H9 (cell line): ENCODE data around the gene TDRD7. TPM values are rescaled to one million over a fixed set of nuclear protein-coding genes. Genes with fewer than 3 reads are reported as not detected.

Source experiments
- DNase-seq: peaks from one replicate; pipeline ENCODE4 v3.0.0-alpha.2; 2017
- H2AFZ ChIP-seq: one replicate; pipeline ENCODE4 v1.6.1; 2013; ENCODE audit warnings: mild to moderate bottlenecking, low read length, control low read depth, moderate library complexity
- H2AK5ac ChIP-seq: 2 replicates; pipeline ENCODE4 v1.6.1; 2013; ENCODE audit warnings: low read length, control low read depth, mixed read lengths; ENCODE audit not compliant: insufficient read length
- H2BK120ac ChIP-seq: one replicate; pipeline ENCODE4 v1.6.1; 2013; ENCODE audit warnings: low read depth, mild to moderate bottlenecking, low read length, control low read depth, inconsistent platforms; ENCODE audit not compliant: poor library complexity, severe bottlenecking
- H2BK12ac ChIP-seq: 2 replicates; pipeline ENCODE4 v1.6.1; 2013; ENCODE audit warnings: low read length, control low read depth, mixed read lengths, low read depth; ENCODE audit not compliant: insufficient read length
- H2BK15ac ChIP-seq: 2 replicates; pipeline ENCODE4 v1.6.1; 2013; ENCODE audit warnings: low read depth, low read length, control low read depth
- H2BK20ac ChIP-seq: one replicate; pipeline ENCODE4 v1.6.1; 2013; ENCODE audit warnings: low read depth, mild to moderate bottlenecking, low read length, control low read depth, inconsistent platforms; ENCODE audit not compliant: poor library complexity, severe bottlenecking
- H2BK5ac ChIP-seq: 2 replicates; pipeline ENCODE4 v1.6.1; 2013; ENCODE audit warnings: low read length, control low read depth, mixed read lengths; ENCODE audit not compliant: insufficient read length
- H3K14ac ChIP-seq: 2 replicates; pipeline ENCODE4 v1.6.1; 2013; ENCODE audit warnings: low read length, control low read depth; ENCODE audit not compliant: insufficient read depth
- H3K18ac ChIP-seq: 2 replicates; pipeline ENCODE4 v1.6.1; 2013; ENCODE audit warnings: low read depth, mild to moderate bottlenecking, mixed read lengths, low read length, control low read depth; ENCODE audit not compliant: insufficient read length
- H3K23ac ChIP-seq: 2 replicates; pipeline ENCODE4 v1.6.1; 2013; ENCODE audit warnings: low read length, control low read depth, mixed read lengths, low read depth; ENCODE audit not compliant: insufficient read length
- H3K23me2 ChIP-seq: 2 replicates; pipeline ENCODE4 v1.6.1; 2013; ENCODE audit warnings: low read depth, mild to moderate bottlenecking, mixed read lengths, low read length, control low read depth; ENCODE audit not compliant: insufficient read length, poor library complexity, severe bottlenecking
- H3K27ac ChIP-seq: 2 replicates; pipeline ENCODE4 v1.5.1; 2013; ENCODE audit warnings: low read length, control low read depth, mixed read lengths, low read depth; ENCODE audit not compliant: insufficient read length
- H3K27me3 ChIP-seq: 2 replicates; pipeline ENCODE4 v1.6.1; 2013; ENCODE audit warnings: low read length, control low read depth, inconsistent platforms; ENCODE audit not compliant: insufficient read depth
- H3K4ac ChIP-seq: 2 replicates; pipeline ENCODE4 v1.6.1; 2013; ENCODE audit warnings: low read depth, mild to moderate bottlenecking, control low read depth, inconsistent platforms, low read length, moderate library complexity
- H3K4me1 ChIP-seq: 2 replicates; pipeline ENCODE4 v1.6.1; 2013; ENCODE audit warnings: low read length, control low read depth, inconsistent platforms; ENCODE audit not compliant: insufficient read depth
- H3K4me2 ChIP-seq: 2 replicates; pipeline ENCODE4 v1.6.1; 2013; ENCODE audit warnings: low read length, control low read depth, mixed read lengths; ENCODE audit not compliant: insufficient read length, insufficient read depth
- H3K56ac ChIP-seq: 2 replicates; pipeline ENCODE4 v1.6.1; 2013; ENCODE audit warnings: low read depth, mild to moderate bottlenecking, mixed read lengths, low read length, control low read depth; ENCODE audit not compliant: insufficient read length
- H3K79me1 ChIP-seq: 2 replicates; pipeline ENCODE4 v1.6.1; 2013; ENCODE audit warnings: low read depth, mild to moderate bottlenecking, moderate library complexity, low read length, control low read depth, inconsistent platforms; ENCODE audit not compliant: insufficient read depth, poor library complexity, severe bottlenecking
- H3K79me2 ChIP-seq: 2 replicates; pipeline ENCODE4 v1.6.1; 2013; ENCODE audit warnings: low read length, control low read depth, inconsistent platforms; ENCODE audit not compliant: insufficient read depth
- H3K9ac ChIP-seq: 2 replicates; pipeline ENCODE4 v1.6.1; 2013; ENCODE audit warnings: low read length, control low read depth, mixed read lengths; ENCODE audit not compliant: insufficient read length; ENCODE audit errors: extremely low read depth
- H3K9me3 ChIP-seq: one replicate; pipeline ENCODE4 v1.6.1; 2013; ENCODE audit warnings: low read depth, low read length, inconsistent platforms; ENCODE audit not compliant: control insufficient read depth
- H3T11ph ChIP-seq: one replicate; pipeline ENCODE4 v1.6.1; 2013; ENCODE audit warnings: mild to moderate bottlenecking, low read length, control low read depth, inconsistent platforms
- H4K20me1 ChIP-seq: one replicate; pipeline ENCODE4 v1.6.1; 2013; ENCODE audit not compliant: control insufficient read depth, insufficient read length, insufficient read depth
- H4K5ac ChIP-seq: 2 replicates; pipeline ENCODE4 v1.6.1; 2013; ENCODE audit warnings: low read depth, mild to moderate bottlenecking, mixed read lengths, low read length, control low read depth; ENCODE audit not compliant: insufficient read length
- H4K8ac ChIP-seq: replicated peaks from 2 replicates; pipeline ENCODE4 v1.6.1; 2013; ENCODE audit warnings: low read length, control low read depth, mixed read lengths, low read depth; ENCODE audit not compliant: insufficient read length
- H4K91ac ChIP-seq: 2 replicates; pipeline ENCODE4 v1.6.1; 2013; ENCODE audit warnings: low read depth, mild to moderate bottlenecking, moderate library complexity, mixed read lengths, low read length, control low read depth; ENCODE audit not compliant: insufficient read length
- H3K27ac Mint-ChIP-seq, 3 experiments: 2 replicates in 2 of 3; 3 replicates in 1 of 3; pipeline ENCODE4 v1.8.0; 2020 to 2021; ENCODE audit warnings: mixed read lengths in 3 of 3, mild to moderate bottlenecking in 1 of 3, moderate library complexity in 1 of 3
- H3K27me3 Mint-ChIP-seq: 2 replicates; pipeline ENCODE4 v1.8.0; 2021; ENCODE audit warnings: low read depth, mild to moderate bottlenecking, moderate library complexity, mixed read lengths
- H3K36me3 Mint-ChIP-seq, 3 experiments: 2 replicates in 2 of 3; 3 replicates in 1 of 3; pipeline ENCODE4 v1.8.0; 2020 to 2021; ENCODE audit warnings: low read depth in 3 of 3, mixed read lengths in 3 of 3; ENCODE audit not compliant: insufficient read depth in 1 of 3
- H3K4me1 Mint-ChIP-seq, 2 experiments: 2 replicates each; pipeline ENCODE4 v1.8.0; 2020; ENCODE audit warnings: mixed read lengths in 2 of 2
- H3K4me3 Mint-ChIP-seq, 2 experiments: 2 replicates in 1 of 2; 3 replicates in 1 of 2; pipeline ENCODE4 v1.8.0; 2020 to 2021; ENCODE audit warnings: mild to moderate bottlenecking in 2 of 2, mixed read lengths in 2 of 2, moderate library complexity in 1 of 2
- H3K9me3 Mint-ChIP-seq, 2 experiments: 2 replicates in 1 of 2; 3 replicates in 1 of 2; pipeline ENCODE4 v1.8.0; 2020; ENCODE audit warnings: mild to moderate bottlenecking in 2 of 2, mixed read lengths in 2 of 2, moderate library complexity in 1 of 2
- CTCF ChIP-seq: fragments of 200-600 bp; sonication (generic); conservative IDR thresholded peaks from 3 replicates; pipeline ENCODE4 v1.8.0; 2021; ENCODE audit warnings: antibody characterized with exemption, mild to moderate bottlenecking
- WGBS: extraction: QIAGEN DNeasy Blood & Tissue Kit; methylation state at CpG from one replicate; pipeline ENCODE4 v1.1.7; 2013; ENCODE audit warnings: missing lambda C conversion rate, low lambda C conversion rate, mixed read lengths; ENCODE audit not compliant: insufficient read length; ENCODE audit errors: extremely low coverage; 5-methylcytosine and 5-hydroxymethylcytosine counted together
- total RNA-seq: library from RNA; stranded (reverse); gene quantifications from 2 replicates; pipeline ENCODE4 v1.2.1, GENCODE V29; 2021

The TDRD7 gene
- total RNA-seq, 1 experiment from 2014 or later = 5.1 TPM

- Histone ChIP-seq H3K27me3 (no peaks in the 10 kb centered on the region), H3K9ac (no peak overlapping the region), H3K23ac (no peak overlapping the region), H3K4me1 (no peaks in the 10 kb centered on the region), H2BK5ac (no peak overlapping the region), H2AK5ac (no peak overlapping the region), H2BK120ac (no peak overlapping the region), H3K79me1 (no peaks in the 10 kb centered on the region), H3K4ac (no peak overlapping the region), H3K4me2 (no peak overlapping the region), H3K27ac (no peak overlapping the region), H2BK20ac (no peak overlapping the region), H4K20me1 (no peaks in the 10 kb centered on the region), H3K9me3 (no peaks in the 10 kb centered on the region), H4K91ac (no peak overlapping the region), H3K18ac (no peak overlapping the region), H4K8ac (no peak overlapping the region), H2BK12ac (no peak overlapping the region), H2BK15ac (no peak overlapping the region), H3T11ph (no peak overlapping the region), H4K5ac (no peak overlapping the region), H3K56ac (no peak overlapping the region), H3K14ac (no peak overlapping the region), H2AFZ (no peak overlapping the region), H3K79me2 (no peaks in the 10 kb centered on the region), H3K23me2 (no peaks in the 10 kb centered on the region)
- H3K4me3 Mint-ChIP-seq = no peak overlapping the region
- no peaks in the 10 kb centered on the region for H3K36me3 Mint-ChIP-seq
- H3K9me3 Mint-ChIP-seq = no peaks in the 10 kb centered on the region
- no peak overlapping the region for H3K27ac Mint-ChIP-seq
- peaks cover 6% of the 10 kb centered on the region in 2 experiments for H3K4me1 Mint-ChIP-seq
- no peak for TF ChIP-seq CTCF
- DNase-seq = no peak
- no peaks in the 10 kb centered on the region for H3K27me3 Mint-ChIP-seq
- WGBS = no CpG with 5 or more reads among the region's 3 CpGs
Measured at GRCh38 chr9:97431044-97431441, 19.1 kb downstream of the TDRD7 start.
